ENCODE results near the gene MASP2.

DNA sequence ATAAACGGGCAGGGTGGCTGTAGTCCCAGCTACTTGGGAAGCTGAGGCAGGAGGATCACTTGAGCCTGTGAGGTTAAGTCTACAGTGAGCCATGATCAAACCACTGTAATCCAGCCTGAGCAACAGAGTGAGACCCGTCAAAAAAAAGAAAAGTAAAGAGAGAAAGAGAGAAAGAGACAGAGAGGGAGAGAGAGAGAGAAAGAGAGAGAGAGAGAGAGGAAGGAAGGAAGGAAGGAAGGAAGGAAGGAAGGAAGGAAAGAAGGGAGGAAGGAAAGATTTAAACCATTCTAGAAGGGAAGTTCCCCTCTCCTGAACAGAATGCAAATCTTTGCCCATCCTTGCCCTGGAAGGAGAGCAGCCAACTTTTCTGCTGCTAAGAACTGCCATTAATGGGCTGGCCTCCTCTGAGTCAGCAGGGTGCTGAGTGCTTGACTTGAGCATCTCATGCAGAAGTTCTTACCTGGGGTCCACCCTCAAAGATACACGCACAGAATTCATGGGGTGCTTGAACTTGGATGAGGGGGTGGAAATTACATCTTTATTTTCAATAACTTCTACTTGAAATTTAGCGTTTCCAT, 59.1 kb downstream of the MASP2 start:
- no peak for TF ChIP-seq ZSCAN20 (CRISPR knock-in tag; IDR thresholded peaks at IDR 0.05)
- TF ChIP-seq, protein P1, sequence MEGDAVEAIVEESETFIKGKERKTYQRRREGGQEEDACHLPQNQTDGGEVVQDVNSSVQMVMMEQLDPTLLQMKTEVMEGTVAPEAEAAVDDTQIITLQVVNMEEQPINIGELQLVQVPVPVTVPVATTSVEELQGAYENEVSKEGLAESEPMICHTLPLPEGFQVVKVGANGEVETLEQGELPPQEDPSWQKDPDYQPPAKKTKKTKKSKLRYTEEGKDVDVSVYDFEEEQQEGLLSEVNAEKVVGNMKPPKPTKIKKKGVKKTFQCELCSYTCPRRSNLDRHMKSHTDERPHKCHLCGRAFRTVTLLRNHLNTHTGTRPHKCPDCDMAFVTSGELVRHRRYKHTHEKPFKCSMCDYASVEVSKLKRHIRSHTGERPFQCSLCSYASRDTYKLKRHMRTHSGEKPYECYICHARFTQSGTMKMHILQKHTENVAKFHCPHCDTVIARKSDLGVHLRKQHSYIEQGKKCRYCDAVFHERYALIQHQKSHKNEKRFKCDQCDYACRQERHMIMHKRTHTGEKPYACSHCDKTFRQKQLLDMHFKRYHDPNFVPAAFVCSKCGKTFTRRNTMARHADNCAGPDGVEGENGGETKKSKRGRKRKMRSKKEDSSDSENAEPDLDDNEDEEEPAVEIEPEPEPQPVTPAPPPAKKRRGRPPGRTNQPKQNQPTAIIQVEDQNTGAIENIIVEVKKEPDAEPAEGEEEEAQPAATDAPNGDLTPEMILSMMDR (IDR thresholded peaks at IDR 0.05) = no peak
- no peak for TF ChIP-seq POLR2A (IDR thresholded peaks at IDR 0.05; ENCODE audit: low read length)
- TF ChIP-seq NPAS2 (CRISPR knock-in tag; IDR thresholded peaks at IDR 0.05; ENCODE audit: borderline replicate concordance) = no peak
- TF ChIP-seq JUN (IDR thresholded peaks at IDR 0.05) = no peak
- no peak for TF ChIP-seq CEBPB (IDR thresholded peaks at IDR 0.05)
- TF ChIP-seq GATA3 (IDR thresholded peaks at IDR 0.05; ENCODE audit: borderline replicate concordance) = no peak
- no peak for TF ChIP-seq MAX (IDR thresholded peaks at IDR 0.05)
- no peak for TF ChIP-seq ELK1 (IDR thresholded peaks at IDR 0.05; ENCODE audit: low read depth, low read length)
- no peak for TF ChIP-seq USF2 (IDR thresholded peaks at IDR 0.05)

Data from A549 (cell line).